HG02840 (cell line): ENCODE results near the gene CCDC34.
"Not testable (repeated sequence)": the region's sequence is repeated elsewhere in the genome, so short reads cannot be mapped to it uniquely, and the experiment has no call there.

Experiments used
- ATAC-seq: cut with Tn5 transposase; IDR thresholded peaks from one replicate; pipeline ENCODE4 v1.9.1; 2021; ENCODE audit warnings: mild to moderate bottlenecking, moderate library complexity, moderate number of reproducible peaks; ENCODE audit not compliant: unreplicated experiment, low FRiP score

Gene CCDC34

DNA sequence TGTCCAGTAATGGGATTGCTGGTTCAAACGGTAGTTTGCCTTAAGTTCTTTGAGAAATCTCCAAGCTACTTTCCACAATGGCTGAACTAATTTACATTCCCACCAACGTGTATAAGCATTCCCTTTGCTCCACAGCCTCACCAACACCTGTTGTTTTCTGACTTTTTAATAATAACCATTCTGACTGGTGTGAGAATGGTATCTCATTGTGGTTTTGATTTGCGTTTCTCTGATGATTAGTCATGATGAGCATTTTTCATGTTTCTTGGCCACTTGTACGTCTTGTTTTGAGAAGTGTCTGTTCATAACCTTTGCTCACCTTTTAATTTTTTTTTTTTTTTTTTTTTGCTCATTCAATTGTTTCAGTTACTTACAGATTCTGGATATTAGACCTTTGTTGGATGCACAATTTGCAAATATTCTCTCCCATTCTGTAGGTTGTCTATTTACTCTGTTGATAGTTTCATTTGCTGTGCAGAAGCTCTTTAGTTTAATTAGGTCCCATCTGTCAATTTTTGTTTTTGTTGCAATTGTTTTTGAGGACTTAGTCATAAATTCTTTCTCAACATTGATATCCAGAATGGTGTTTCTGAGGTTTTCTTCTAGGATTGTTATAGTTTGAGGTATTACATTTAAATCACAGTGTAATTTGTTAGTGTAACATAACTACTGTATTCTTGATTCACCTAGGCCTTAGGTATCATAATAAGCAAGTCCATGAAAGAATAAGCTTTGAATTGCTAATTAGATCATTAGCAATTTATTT lies 33.0 kb downstream of the CCDC34 start:
- ATAC-seq: no peak

DNA sequence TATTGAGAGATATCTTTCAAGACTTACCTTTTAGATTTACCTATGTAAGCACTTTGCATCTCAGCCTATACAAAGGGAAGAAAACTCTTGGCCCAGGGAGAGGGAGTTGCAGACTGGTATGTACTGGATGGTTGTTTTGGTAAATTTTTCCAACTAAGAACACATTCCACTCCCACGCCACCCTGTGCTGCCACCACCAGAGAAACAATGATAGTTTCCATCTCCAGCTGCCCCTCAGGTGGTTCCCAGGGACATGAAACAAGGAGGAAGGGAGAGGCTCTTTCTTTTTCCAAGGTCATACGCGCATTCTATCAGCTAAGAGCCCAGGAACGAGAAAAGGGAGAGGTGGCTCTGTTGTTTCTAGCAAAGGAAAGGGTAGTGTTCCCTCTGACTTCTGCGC lies 34.4 kb downstream of the CCDC34 start:
- no peak for ATAC-seq

DNA sequence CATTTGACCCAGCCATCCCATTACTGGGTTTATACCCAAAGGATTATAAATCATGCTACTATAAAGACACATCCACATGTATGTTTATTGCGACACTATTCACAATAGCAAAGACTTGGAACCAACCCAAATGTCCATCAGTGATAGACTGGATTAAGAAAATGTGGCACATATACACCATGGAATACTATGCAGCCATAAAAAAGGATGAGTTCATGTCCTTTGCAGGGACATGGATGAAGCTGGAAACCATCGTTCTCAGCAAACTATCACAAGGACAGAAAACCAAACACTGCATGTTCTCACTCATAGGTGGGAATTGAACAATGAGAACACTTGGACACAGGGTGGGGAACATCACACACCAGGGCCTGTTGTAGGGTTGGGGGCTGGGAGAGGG lies 36.0 kb downstream of the CCDC34 start:
- not testable (repeated sequence) for ATAC-seq

DNA sequence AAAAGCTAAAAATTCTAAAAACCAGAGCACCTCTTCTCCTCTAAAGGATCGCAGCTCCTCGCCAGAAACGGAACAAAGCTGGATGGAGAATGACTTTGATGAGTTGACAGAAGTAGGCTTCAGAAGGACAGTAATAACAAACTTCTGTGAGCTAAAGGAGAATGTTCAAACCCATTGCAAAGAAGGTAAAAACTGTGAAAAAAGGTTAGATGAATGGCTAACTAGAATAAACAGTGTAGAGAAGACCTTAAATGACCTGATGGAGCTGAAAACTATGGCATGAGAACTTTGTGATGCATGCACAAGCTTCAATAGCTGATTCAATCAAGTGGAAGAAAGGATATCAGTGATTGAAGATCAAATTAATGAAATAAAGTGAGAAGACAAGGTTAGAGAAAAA lies 40.8 kb downstream of the CCDC34 start:
- not testable (repeated sequence) for ATAC-seq

DNA sequence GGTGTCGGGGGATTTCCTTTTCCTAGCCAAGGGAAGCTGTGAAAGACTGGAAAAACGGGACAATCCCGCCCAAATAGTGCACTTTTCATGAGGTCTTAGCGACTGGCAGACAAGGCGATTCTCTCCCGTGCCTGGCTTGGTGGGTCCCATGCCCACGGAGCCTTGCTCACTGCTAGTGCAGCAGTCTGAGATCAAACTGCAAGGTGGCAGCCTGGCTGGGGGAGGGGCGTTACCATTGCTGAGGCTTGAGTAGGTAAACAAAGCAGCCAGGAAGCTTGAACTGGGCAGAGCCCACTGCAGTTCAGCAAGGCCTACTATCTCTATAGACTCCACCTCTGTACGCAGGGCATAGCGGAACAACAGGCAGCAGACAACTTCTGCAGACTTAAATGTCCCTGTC lies 41.7 kb downstream of the CCDC34 start:
- not testable (repeated sequence) for ATAC-seq

DNA sequence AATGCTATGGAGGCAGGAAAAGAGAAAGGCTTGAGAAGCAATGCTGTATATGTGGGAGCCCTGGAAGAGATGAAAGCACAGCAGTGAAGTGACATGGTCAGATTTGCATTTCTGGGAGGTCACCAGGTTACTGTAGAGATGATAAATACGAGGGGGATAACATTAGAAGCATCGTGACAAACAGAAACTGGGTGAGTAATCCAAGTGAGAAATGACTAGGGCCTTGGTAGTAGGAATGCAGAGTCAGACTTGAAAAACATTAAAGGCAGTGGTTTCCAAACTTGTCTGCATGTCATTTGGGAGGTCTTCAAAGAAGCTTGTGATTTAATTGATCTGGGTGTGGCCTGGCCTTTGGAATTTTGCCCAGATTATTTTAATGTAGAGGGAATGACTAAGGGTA lies 43.9 kb downstream of the CCDC34 start:
- ATAC-seq: peak; percentile 96

DNA sequence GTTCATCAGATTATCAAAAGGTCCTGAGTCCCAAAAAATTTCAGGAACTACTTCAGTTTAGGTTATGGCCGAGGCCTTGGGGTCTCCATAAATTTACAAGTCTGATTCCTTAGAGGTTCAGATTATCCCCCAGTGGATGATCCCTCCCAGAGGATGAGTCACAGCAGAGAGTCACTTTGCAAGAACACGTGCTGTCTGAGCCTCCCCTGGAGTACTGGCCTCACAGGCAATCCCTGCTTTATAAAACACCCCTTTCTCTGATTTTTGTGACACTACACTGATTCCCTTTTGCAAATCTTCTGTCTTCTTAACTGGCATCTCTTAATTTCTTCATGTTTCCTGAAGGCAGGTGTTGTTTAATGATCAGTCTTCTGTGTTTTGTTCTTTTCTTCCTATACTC lies 45.3 kb downstream of the CCDC34 start:
- ATAC-seq: no peak

DNA sequence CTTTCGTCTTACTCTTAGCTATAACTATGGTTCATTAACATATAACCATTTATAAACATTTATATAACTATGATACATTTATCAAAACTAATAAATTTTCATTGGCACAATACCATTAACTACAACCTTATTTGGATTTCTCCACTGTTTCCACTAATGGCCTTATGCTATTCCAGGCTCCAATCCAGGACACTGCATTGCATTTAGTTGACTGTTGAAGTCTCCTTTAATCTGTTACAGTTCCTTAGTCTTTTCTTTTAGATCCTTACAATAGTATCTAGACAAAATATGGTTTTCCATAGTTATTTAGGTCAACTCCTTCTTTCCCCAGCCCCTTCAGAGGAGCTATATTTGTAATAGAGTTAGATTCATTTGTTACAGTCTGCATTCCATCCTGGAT lies 47.2 kb downstream of the CCDC34 start:
- ATAC-seq: no peak

DNA sequence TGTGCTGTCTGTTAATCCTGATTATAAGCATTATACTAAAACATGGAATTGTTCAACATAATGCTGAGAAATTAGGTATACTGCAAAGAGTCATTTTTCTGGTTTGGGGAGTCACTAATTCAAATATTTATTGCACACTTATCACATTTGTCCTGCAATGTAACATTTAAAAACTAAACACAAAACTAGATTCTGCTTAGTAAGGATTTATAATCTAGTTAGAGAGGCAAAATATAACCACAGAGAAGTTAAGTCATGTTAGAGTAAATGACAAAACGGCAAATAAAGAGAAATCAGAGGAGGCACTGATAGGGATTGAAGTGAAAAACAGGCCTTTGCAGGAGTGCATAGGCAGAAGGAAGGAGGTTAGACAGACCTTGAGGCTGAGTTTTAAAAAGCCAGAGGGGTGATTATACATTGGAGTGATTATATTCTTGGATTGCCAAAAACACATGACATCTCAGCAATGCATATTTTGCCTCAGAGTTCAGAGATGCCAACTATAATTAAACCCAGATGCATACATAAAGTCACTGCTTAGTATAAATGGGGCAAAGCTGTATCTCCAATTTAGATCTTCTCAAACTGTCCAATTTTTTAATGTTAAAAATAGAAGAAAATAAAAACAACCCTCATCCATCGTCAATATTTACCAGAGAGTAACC lies 49.7 kb downstream of the CCDC34 start:
- no peak for ATAC-seq

DNA sequence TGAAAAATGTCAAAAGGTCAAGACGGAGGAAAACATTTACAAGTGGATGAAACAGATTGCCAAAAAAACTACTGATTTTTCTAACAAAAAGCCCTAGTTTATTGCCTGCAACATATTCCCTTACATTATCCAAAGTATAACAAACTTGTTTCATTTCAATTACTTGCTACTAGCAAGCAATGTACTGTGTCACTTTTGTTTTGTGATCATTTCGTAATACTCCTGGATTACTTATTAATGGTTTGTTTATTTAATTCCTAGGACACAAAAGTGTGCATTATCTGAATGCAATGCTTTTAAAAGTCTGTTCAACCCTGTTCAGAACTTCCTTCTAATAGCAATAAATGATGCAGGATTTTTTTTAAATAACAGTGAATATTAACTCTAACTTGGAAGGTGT lies 50.9 kb downstream of the CCDC34 start:
- no peak for ATAC-seq

DNA sequence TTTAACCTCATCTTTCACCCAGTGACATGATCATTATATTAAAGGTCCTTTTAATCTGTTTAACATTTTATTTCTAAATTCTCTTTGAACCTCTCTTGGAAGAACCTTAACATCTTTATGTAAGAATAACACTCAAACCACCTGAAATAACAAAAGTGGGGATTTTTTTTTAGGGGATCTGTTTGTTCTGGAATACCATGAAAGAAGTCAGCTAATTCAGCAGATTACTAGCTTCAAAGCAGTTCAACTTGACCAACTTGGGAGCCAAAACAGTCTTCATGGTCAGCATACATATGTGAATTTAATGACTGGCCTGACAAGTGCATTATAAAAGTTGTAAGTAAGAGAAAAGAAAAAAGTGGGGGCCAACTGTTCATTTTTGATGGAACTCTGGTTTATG lies 52.3 kb downstream of the CCDC34 start:
- ATAC-seq: no peak

DNA sequence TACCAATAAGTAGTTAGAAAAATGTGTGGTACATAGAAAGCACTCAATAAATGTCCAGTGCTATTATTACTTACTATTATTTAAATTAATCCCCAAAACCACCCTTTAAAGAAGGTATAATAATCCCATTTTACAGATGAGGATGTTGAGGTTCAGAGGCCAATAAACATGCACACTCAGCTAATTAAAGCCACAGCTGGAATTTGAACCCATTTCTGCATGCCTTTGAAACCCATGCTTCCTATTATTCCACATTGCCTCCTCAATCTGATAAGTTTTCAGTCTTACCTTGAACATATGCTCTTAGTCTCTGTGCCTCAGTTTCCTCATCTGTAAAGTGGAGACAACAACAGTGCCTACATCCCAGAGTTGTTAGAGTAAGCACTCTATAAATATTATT lies 52.8 kb downstream of the CCDC34 start:
- ATAC-seq: no peak

DNA sequence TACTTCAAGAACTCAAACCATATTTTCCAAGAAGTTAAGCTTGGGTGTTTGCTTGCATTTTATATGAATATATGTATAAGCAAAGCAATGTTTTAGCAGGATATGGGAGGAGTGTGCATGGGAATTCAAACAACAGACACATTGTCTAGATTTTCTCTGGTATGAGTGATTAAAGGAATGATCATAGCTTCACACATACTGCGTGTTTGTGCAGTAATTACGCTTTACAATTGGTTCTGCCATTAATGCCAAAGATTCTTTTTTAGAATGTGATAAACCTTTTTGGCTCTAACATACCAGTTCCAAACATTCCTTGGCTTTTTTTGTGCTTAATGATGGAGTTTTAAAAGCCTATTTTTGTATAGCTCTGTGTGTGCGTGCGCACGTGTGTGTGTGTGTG lies 54.0 kb downstream of the CCDC34 start:
- ATAC-seq: no peak

DNA sequence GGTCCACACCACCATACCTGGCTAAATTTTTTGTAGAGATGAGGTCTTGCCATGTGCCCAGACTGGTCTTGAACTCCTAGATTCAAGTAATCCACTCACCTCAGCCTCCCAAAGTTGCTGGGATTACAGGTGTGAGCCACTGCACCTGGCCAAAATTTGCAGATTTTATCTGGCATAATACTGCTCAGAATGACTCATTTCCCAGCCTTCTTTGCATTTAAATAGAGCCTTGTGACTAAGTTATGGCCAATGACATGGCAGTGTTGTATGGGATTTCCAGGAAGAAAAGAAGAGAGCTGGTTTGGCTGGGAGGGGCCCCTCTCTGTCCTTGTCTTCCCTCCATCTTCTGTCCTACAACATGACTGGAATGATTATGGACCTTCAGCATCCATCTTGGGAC lies 55.8 kb downstream of the CCDC34 start:
- no peak for ATAC-seq

DNA sequence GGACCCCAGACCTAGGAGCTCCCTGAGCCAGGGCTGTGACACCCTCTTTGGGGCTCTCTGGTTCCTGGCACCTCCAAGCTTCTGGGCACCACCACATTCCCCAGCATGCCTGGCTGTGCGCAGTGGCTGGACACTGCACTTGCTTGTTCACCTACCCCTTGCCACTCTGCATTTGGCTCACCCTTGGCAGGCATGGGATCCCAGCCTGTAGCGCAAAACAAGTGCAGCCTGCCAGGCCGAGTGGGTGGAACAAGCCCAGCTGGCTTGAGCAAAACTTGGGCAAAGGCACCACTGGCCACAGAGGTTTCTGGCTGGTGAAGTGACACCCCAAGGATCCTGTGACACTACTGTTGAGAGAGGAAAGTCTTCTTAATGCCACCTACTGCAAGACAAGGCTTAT lies 57.3 kb downstream of the CCDC34 start:
- ATAC-seq: no peak

DNA sequence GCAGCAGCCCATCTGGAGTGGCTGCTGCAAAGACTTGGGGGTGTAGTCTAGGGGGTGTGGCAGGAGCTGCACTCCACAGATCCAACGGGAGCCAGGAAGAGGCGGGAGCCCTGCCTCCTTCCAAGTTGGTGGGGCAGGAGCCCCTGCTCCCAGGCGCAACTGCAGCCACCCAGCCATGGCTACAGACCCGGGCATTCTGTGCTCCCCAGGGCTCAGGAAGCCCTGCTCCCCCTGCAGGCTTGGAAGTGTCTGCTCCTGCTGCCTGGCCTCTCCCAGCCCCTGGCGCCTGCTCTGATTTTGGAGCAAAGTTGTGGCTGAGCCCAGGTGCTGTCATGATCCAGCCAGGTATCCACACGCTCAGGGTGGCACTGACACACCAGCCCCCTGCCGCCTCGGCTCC lies 58.5 kb downstream of the CCDC34 start:
- ATAC-seq: no peak

DNA sequence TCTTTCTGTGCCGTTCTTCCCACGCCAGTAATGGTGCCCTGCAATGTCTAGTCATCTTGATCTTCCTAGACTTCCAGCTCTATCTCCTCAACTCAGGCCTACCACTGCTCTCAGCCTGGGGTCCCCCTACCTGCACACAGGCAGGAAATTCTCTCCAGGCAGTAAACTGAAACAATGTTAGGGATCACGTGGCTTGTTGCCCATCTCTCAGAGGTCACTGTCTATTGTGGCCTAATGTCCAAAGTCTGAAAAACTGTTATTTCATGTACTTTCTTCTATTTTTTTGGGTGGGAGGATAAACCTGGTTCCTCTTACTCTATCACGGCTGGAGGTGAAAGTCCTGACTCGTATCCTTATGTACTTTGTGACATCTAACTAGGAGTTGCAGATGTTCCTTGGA lies 59.1 kb downstream of the CCDC34 start:
- ATAC-seq: no peak

DNA sequence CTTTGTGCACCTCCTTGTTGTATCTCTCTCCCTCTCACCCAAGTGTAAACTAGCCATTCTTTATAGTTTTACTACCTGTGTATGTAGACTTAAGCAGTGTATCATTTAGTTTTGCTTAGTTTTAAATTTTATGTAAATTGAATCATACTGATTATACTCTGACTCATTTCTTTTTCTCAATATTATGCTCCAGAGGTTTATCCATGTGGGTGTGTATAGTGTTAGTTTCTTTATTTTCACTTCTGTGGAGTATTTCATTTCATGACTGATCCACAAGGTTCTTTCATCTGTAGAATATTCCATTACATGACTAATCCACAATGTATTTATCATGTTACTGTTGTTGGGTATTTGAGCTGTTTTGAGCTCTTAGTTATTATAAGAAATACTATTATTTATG lies 62.0 kb downstream of the CCDC34 start:
- no peak for ATAC-seq

DNA sequence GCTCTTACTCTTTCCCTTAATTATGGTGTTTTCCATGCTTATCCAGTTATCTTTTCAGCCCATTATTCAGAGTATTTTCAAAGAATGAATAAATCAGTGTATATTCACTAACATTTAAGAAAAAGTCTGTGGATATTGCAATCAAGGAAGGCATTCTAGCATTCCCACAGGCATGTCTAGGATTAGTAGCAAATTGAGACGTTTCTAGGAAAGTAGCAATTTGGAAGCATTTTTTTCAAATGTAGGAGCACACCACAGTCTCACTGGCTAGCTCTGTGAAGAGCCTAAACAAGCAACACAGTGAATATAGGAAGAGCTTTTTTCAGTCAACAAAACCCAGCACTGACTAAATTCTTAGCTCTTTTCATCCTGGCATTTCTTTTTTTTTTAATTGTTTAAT lies 65.4 kb downstream of the CCDC34 start:
- no peak for ATAC-seq

DNA sequence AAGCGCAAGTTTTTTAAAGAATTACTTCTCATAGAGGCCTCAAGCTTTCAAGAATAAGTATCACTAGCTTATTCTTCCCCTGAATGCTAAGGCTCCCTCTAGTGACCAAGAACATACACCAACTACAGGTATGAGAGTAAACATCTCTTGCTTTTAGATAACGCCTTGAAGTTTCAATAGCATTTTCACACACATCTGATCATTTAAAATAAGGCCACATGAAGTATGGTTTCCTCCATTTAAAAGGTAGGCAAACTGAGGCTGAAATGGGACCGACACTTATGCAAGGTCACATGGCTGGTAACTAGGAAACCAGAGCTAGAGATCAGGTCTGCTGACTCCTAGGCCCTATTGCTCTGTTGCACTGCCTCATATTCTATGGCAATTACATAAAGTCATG lies 66.5 kb downstream of the CCDC34 start:
- peak; percentile 67 for ATAC-seq

DNA sequence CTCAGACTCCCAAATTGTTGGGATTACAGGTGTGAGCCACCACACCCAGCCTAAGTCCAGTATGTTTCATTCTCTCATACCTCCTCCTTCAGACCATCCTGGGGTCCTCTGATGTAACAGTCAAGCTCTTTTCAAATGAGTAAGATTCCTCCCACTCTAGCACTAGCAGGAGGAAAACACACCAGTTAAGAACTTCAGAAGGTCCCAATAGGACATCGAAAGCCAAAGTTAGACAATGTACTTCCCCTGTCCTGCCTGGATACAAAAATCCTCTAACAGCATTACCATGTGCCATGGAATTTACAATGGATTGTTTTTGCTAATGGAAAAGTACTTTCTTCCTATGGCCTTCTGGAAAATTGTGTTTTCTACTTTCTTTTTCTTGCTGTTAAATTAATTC lies 67.1 kb downstream of the CCDC34 start:
- ATAC-seq: no peak

DNA sequence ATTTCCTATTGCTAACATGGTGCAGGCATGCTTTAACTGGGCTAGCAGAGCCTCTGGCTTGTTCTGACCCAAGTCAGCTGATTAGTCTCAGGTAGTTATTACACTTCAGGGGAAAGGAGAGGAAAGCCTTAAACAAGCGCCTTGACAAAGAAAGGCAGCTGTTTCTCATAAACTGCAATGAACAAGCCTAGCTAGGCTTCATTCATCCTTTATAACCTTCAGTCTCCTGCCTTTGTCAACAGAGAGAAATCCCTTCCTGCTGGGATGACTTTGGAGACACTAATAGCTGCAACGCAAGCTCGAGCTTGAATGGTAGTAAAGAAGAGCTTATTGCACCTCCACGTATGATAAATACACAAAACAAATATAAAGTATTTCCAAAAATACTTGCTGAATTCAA lies 68.4 kb downstream of the CCDC34 start:
- ATAC-seq: no peak
